Activated CD4-positive, alpha-beta T cell treated with anti-CD3 and anti-CD28 coated beads, Interleukin-2, amount 10 ng/mL, durations not matched to agents 7 days and 5 days (primary cell): ENCODE measurements around the gene MAML3. TPM values are rescaled to one million over a fixed set of nuclear protein-coding genes. Genes with fewer than 3 reads are reported as not detected.

Experiments used
- CTCF ChIA-PET: fragments of 350-600 bp; sonication (Branson Sonifier 250); formaldehyde crosslinking; loops from one replicate; lab custom pipeline; 2021; ENCODE audit warnings: antibody characterized with exemption; lab: Charles Lee
- POLR2A ChIA-PET: fragments of 350-600 bp; sonication (Branson Sonifier 250); formaldehyde crosslinking; loops from one replicate; lab custom pipeline; 2021; ENCODE audit warnings: antibody characterized with exemption; lab: Charles Lee
- DNase-seq: peaks from one replicate; pipeline ENCODE4 v3.0.0-alpha.2; 2020
- H3K27ac Mint-ChIP-seq: one replicate; pipeline ENCODE4 v1.8.0; 2021; ENCODE audit warnings: mild to moderate bottlenecking, moderate library complexity, mixed read lengths
- H3K27me3 Mint-ChIP-seq: one replicate; pipeline ENCODE4 v1.8.0; 2021; ENCODE audit warnings: mixed read lengths
- H3K36me3 Mint-ChIP-seq: one replicate; pipeline ENCODE4 v1.8.0; 2021; ENCODE audit warnings: low read depth, mixed read lengths
- H3K4me1 Mint-ChIP-seq: one replicate; pipeline ENCODE4 v1.8.0; 2021; ENCODE audit warnings: mixed read lengths
- H3K4me3 Mint-ChIP-seq: one replicate; pipeline ENCODE4 v1.8.0; 2021; ENCODE audit warnings: mild to moderate bottlenecking, moderate library complexity, mixed read lengths
- H3K9me3 Mint-ChIP-seq: one replicate; pipeline ENCODE4 v1.8.0; 2021; ENCODE audit warnings: mixed read lengths
- total RNA-seq, 2 experiments: library from RNA; stranded (reverse); gene quantifications; one replicate each; pipeline ENCODE4 v1.2.3, GENCODE V29; 2021

Gene MAML3
- total RNA-seq, 2 experiments from 2014 or later = 2.0 to 2.2 TPM

DNA sequence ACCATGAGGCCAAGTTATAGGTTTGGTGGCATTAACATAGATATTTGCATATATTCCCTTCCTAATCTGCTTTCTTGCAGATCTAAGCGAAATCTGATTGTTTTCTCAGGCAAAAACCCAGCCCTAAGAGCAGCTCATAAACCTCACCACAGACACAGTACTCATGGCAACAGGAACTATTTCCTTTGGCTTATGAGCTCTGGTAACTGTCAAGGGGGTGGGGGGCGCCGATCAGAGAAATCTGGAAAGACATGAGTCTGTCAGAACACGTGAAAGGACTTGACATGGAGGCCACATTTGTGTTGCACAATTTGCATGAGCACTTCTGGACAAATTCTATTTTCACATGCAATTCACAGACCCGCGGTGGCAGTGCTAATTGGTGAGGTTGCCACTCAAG is 404.6 kb downstream of the MAML3 start:
- no peaks in the 10 kb centered on the region for H3K36me3 Mint-ChIP-seq
- POLR2A ChIA-PET = no interaction called here
- no peak overlapping the region for H3K27ac Mint-ChIP-seq
- no peaks in the 10 kb centered on the region for H3K27me3 Mint-ChIP-seq
- H3K4me3 Mint-ChIP-seq = no peak overlapping the region
- peaks cover 8% of the 10 kb centered on the region for H3K4me1 Mint-ChIP-seq
- H3K9me3 Mint-ChIP-seq = no peaks in the 10 kb centered on the region
- CTCF ChIA-PET = interaction anchor here (0.8 to 1.0 kb wide), 2 partner anchors 15 to 92 kb away, joined by 3 read pairs; no protein-coding TSS in a partner anchor
- no peak for DNase-seq

DNA sequence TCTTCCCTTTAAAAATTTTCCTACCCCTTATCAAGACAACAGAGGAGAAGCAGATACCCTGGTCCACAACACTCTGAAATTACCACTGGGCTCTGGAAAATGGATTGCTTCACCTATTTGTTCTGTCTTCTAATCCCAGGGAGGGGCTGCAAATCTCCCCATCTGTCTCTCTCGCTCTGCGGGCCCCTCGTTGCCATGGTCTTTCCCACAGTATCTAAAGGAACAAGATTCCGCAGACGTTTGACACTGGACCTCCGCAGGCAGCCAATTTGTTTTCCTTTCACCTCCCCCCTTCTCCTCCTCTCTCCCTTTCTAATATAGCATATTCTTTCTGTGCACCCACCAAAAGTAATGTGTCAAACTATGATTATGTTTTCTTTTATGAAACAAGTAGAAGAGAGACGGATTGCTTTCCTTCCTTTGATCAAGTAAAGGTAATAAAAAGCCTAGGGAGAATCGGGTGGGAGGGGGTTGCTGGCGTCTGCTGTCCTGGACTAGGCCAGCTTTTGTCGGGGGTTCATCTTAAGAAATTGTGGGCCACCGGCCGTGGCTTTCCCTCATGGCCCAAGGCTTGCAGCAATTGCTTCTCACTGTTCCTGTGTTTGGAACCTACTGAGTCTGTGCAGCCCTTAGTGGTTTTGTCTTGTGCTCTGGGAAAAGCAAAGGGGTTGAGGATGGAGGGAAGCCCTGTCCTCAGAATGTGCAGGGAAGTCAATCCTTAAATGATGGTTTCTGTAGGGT is 407.4 kb downstream of the MAML3 start:
- no peak for DNase-seq
- Mint-ChIP-seq H3K9me3 (no peaks in the 10 kb centered on the region), H3K4me1 (peaks cover 8% of the 10 kb centered on the region), H3K4me3 (no peak overlapping the region), H3K27me3 (no peaks in the 10 kb centered on the region), H3K36me3 (no peaks in the 10 kb centered on the region), H3K27ac (no peak overlapping the region)
- ChIA-PET CTCF (interaction anchor here (0.9 kb wide), 1 partner anchor 11 kb away, joined by 3 read pairs; no protein-coding TSS in a partner anchor), POLR2A (no interaction called here)

- Mint-ChIP-seq H3K36me3 (no peaks in the 10 kb centered on the region), H3K27me3 (no peaks in the 10 kb centered on the region), H3K27ac (no peak overlapping the region), H3K9me3 (no peaks in the 10 kb centered on the region), H3K4me3 (no peak overlapping the region), H3K4me1 (peaks cover 8% of the 10 kb centered on the region)
- no peak for DNase-seq
- CTCF ChIA-PET = interaction anchor here (0.6 to 0.9 kb wide), 2 partner anchors 12 to 13 kb away, joined by 3 read pairs; no protein-coding TSS in a partner anchor
- POLR2A ChIA-PET = no interaction called here
These were observed 408.8 kb downstream of the MAML3 start for GRCh38 chr4:139745111-139745639.

- no peak for DNase-seq
- Mint-ChIP-seq H3K27ac (no peak overlapping the region), H3K4me1 (peaks cover 5% of the 10 kb centered on the region), H3K4me3 (no peak overlapping the region), H3K36me3 (no peaks in the 10 kb centered on the region), H3K27me3 (no peaks in the 10 kb centered on the region), H3K9me3 (no peaks in the 10 kb centered on the region)
- POLR2A ChIA-PET = no interaction called here
- CTCF ChIA-PET = no interaction called here
These were observed 409.8 kb downstream of the MAML3 start for GRCh38 chr4:139744232-139744631.

DNA sequence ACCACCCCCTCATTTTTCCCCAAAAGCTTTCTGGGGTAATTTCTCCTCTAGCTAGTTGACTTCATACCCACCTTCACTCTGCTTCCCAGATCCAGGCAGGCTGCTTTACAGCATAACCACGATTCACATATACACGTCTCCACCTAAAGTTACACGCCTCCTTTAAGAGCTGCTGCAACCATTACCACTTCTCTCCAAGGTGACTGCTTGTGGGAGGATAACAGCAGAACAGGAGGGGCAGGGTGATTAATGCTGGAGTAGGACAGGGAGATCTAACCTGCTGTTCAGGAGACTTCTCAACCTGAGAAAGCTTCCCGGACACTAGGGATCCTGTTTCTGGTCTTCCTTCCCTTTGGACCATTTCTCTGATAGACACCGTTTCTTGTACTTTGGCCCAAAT is 411.0 kb downstream of the MAML3 start:
- no peak for DNase-seq
- H3K4me3 Mint-ChIP-seq = no peak overlapping the region
- no peaks in the 10 kb centered on the region for H3K36me3 Mint-ChIP-seq
- H3K9me3 Mint-ChIP-seq = no peaks in the 10 kb centered on the region
- H3K27me3 Mint-ChIP-seq = no peaks in the 10 kb centered on the region
- ChIA-PET POLR2A (no interaction called here), CTCF (no interaction called here)
- no peak overlapping the region for H3K27ac Mint-ChIP-seq
- peaks cover 2% of the 10 kb centered on the region for H3K4me1 Mint-ChIP-seq

DNA sequence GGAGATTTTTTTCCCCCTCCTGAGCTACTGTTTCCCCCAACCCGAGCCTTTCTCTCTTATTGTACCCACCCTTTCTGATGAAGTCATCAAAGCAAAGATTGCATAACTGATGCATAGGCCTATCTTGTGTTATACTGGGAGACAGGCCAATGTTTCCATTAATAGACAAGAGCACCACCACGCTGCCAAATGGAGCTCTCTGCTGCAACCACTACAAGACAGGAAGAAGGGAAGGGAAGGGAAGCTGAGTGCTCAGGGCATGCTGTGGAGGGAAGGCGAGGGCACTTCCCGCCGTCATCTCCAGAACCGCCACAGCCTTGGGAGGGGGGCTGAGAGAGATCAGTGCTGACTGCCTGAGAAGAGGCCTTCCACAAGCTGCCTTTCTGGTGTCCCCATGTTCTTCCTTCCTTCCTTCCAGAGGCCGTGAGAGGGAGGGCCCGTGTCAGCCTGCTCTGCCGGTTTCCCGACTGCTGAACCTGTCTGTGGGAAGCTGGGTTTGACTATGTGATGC is 413.4 kb downstream of the MAML3 start:
- Mint-ChIP-seq H3K27ac (no peak overlapping the region), H3K36me3 (no peaks in the 10 kb centered on the region), H3K27me3 (peaks cover 18% of the 10 kb centered on the region), H3K4me3 (no peak overlapping the region), H3K4me1 (peaks cover 4% of the 10 kb centered on the region), H3K9me3 (no peaks in the 10 kb centered on the region)
- no peak for DNase-seq
- ChIA-PET POLR2A (no interaction called here), CTCF (interaction anchor here (0.6 to 1.1 kb wide), 2 partner anchors 98 to 222 kb away, joined by 3 to 4 read pairs; no protein-coding TSS in a partner anchor)

GRCh38 chr4:139740121-139740520 is 413.9 kb downstream of the MAML3 start:
- peaks cover 19% of the 10 kb centered on the region for H3K27me3 Mint-ChIP-seq
- H3K27ac Mint-ChIP-seq = no peak overlapping the region
- no peaks in the 10 kb centered on the region for H3K9me3 Mint-ChIP-seq
- H3K36me3 Mint-ChIP-seq = no peaks in the 10 kb centered on the region
- H3K4me3 Mint-ChIP-seq = no peak overlapping the region
- no peak for DNase-seq
- ChIA-PET POLR2A (no interaction called here), CTCF (interaction anchor here (0.6 kb wide), 1 partner anchor 451 kb away, joined by 4 read pairs; no protein-coding TSS in a partner anchor)
- H3K4me1 Mint-ChIP-seq = peaks cover 4% of the 10 kb centered on the region

DNA sequence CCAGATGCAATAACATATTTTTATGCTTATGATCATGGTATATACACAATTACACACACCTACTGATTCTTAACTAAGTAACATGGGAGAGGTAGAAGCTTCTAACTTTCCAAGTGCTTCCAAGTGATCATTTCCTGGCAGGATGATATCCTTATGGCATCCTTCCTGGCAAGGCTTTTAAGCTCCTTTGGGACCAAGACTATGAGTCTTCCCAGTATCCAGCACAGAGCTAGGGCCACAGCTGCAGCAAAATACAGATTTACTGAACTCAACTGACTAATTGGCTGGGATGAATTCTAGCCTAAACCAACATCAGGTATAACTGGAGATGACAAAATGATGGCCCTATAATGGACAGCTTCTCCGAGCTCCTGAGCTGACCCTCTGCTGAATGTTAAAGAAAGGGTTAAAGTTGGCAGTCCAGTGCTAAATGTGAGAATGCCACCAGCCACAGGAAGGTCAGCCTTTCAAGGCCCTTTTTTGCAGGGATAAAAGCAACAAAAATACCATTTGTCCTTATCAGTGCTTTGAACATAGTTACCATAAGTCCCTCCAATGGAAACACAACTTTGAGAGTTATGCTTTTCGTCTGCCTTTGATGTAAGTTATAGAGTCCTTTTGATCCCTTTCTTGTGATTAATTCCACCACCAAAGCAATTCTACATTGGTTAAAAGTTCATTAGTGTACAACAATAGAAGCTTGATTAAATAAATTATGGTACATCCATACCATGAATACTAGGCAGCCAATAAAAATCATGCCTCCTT is 415.0 kb downstream of the MAML3 start:
- no peak for DNase-seq
- peaks cover 12% of the 10 kb centered on the region for H3K4me1 Mint-ChIP-seq
- H3K36me3 Mint-ChIP-seq = no peaks in the 10 kb centered on the region
- H3K4me3 Mint-ChIP-seq = no peak overlapping the region
- POLR2A ChIA-PET = interaction anchor here (0.6 kb wide), 1 partner anchor 1492 kb away, joined by 3 read pairs; no protein-coding TSS in a partner anchor
- CTCF ChIA-PET = interaction anchor here (1.1 kb wide), 1 partner anchor 9 kb away, joined by 3 read pairs; no protein-coding TSS in a partner anchor
- H3K27ac Mint-ChIP-seq = no peak overlapping the region
- no peaks in the 10 kb centered on the region for H3K9me3 Mint-ChIP-seq
- H3K27me3 Mint-ChIP-seq = peaks cover 30% of the 10 kb centered on the region

DNA sequence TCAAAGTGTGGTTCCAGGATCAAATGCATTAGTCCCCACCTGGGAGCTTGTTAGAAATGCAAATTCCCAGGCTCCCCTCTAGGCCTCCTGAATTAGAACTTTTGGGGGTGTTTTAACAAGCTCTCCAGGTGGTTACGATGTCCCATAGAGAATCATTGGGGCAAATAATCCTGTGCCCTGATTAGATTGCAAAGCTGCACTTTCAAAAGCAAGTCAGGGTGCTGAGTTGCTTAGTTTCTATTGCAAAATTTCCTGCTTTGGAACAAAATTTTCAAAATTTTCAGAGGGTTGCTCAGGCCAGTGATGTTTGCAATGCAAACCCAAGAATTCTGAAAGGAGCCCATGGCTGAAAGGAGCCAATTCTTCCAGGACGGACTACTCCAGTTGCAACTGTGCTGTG is 417.3 kb downstream of the MAML3 start:
- DNase-seq = no peak
- POLR2A ChIA-PET = no interaction called here
- no peaks in the 10 kb centered on the region for H3K36me3 Mint-ChIP-seq
- H3K4me1 Mint-ChIP-seq = peaks cover 12% of the 10 kb centered on the region
- H3K4me3 Mint-ChIP-seq = no peak overlapping the region
- H3K27me3 Mint-ChIP-seq = peaks cover 39% of the 10 kb centered on the region
- CTCF ChIA-PET = interaction anchor here (0.7 kb wide), 1 partner anchor 448 kb away, joined by 3 read pairs; no protein-coding TSS in a partner anchor
- H3K27ac Mint-ChIP-seq = no peak overlapping the region
- H3K9me3 Mint-ChIP-seq = no peaks in the 10 kb centered on the region

DNA sequence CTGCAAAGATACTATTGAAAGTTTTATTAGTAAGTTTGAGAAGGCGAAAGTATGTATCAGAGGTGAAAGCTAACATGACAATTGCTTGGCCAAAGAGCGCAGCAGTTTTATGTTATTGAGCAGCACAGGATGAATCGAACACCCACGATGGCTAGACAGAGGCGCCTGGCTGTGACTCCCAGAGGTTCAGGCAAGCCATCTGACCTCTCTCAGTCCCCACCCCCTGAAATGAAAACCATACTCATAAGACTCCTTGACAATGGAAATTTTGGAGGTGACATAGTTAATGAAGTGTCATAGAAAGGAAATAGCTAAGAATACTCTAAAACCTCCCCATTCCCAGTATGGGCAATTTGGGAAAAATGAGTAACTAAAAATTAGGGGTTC is 417.7 kb downstream of the MAML3 start:
- POLR2A ChIA-PET = no interaction called here
- DNase-seq = no peak

GRCh38 chr4:139735381-139736273 is 418.4 kb downstream of the MAML3 start:
- no peak for DNase-seq
- Mint-ChIP-seq H3K4me3 (peak overlapping the region; percentile 55), H3K27me3 (peaks cover 39% of the 10 kb centered on the region), H3K36me3 (no peaks in the 10 kb centered on the region), H3K4me1 (peaks cover 12% of the 10 kb centered on the region), H3K9me3 (no peaks in the 10 kb centered on the region), H3K27ac (no peak overlapping the region)
- POLR2A ChIA-PET = no interaction called here
- CTCF ChIA-PET = no interaction called here

More for the DNA sequence above, 417.7 kb downstream of the MAML3 start:
- Mint-ChIP-seq H3K4me3 (no peak overlapping the region), H3K9me3 (no peaks in the 10 kb centered on the region), H3K27ac (no peak overlapping the region), H3K4me1 (peaks cover 12% of the 10 kb centered on the region), H3K36me3 (no peaks in the 10 kb centered on the region), H3K27me3 (peaks cover 39% of the 10 kb centered on the region)
- CTCF ChIA-PET = no interaction called here

- ChIA-PET CTCF (interaction anchor here (0.8 to 1.1 kb wide), 6 partner anchors 14 to 278 kb away, joined by 3 to 4 read pairs (median 3); no protein-coding TSS in a partner anchor), POLR2A (no interaction called here)
- H3K4me3 Mint-ChIP-seq = peak overlapping the region; percentile 55
- H3K9me3 Mint-ChIP-seq = no peaks in the 10 kb centered on the region
- peaks cover 39% of the 10 kb centered on the region for H3K27me3 Mint-ChIP-seq
- peaks cover 12% of the 10 kb centered on the region for H3K4me1 Mint-ChIP-seq
- no peak overlapping the region for H3K27ac Mint-ChIP-seq
- peak; percentile 63 for DNase-seq
- H3K36me3 Mint-ChIP-seq = no peaks in the 10 kb centered on the region
These were observed 419.1 kb downstream of the MAML3 start for GRCh38 chr4:139734875-139735380.
